HG02623 (cell line): Measurements from ENCODE around the gene CHMP3.
A peak's percentile ranks its signal among the peaks of the same experiment; 100 is the strongest.
"Not testable (repeated sequence)": the region's sequence is repeated elsewhere in the genome, so short reads cannot be mapped to it uniquely, and the experiment has no call there.

Experiments used
- ATAC-seq: cut with Tn5 transposase; IDR thresholded peaks from one replicate; pipeline ENCODE4 v1.9.1; 2021; ENCODE audit warnings: moderate library complexity; ENCODE audit not compliant: unreplicated experiment

Gene CHMP3

DNA sequence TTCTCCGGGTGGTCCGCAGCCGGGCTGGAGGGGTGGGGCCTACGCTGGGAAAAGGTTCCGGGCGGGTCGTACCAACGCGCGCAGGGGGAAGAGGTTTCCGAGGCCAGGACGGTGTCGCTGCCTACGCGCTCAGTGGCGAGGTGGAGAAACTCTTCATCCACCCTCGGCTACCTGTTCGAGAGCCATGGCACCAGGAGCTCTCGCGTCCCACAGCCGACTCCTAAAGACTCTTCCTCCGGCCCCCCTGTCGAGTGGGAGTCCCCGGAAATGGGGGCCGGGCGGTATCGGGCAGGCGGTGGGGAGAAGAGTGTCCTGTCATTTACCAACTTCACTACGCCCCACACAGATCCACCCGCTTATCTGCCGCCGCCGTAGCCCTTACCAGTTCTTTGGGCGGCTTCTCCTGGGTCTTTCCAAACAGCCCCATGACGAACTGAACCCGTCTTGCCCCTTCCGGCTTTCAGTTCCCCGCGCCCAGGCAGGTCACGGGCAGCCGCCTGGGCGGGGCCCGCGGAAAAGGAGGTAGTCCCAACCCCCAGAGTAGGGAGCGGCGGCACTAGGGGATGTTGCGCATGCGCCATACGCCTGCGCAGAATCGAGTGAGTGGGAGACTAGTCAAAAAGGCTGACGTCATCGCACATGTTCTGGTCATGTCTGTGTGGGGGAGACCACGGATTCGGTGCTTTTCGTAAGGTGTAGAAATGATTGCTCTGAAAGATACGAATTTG is at the start of gene CHMP3:
TSS of gene CHMP3 (minus strand) at position 522 of the 728 bp plus-strand sequence. CDS start at position 427, 95 bp downstream.
- peak; percentile 83 for ATAC-seq

DNA sequence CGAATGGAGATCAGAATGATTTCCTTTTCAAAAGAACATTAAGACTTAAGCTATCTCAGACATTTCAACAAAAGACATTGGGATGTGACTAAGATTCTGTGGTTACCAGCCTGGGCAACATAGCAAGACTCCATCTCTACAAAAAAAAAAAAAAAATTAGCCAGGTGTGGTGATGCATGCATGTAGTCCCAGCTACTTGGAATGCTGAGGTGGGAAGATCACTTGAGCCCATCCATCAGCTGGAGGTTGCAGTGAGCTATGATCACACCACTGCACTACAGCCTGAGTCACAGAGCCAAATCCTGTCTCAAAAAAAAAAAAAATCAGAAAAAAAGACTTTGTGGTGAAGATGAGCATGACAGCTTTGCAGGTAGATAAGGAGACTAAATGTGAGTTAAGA is 47.6 kb upstream of the CHMP3 start:
- no peak for ATAC-seq

DNA sequence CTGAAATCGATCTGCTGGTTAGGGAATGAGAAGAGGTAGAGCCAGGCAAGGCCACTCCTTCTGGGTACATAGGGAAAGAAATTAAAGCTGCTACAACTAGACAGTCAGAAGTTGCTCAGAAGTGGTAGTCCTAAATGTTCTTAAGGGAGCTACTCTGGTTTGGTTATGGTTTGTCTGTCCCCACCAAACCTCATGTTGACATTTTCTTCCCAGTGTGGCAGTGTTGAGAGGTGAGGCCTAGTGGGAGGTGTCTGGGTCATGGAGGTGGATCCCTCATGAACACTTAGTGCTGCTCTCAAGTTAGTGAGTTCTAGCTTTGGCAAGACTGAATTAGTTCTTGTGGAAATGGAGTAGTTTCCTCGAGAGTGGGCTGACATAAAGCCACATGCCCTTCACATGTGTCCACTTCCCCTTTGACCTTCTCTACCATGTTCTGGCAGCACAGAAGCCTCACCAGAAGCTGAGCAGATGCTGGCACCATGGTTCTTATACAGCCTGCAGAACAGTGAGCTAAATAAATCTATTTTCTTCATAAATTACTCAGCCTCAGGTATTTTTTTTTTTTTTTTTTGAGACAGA is 45.7 kb upstream of the CHMP3 start:
- no peak for ATAC-seq

DNA sequence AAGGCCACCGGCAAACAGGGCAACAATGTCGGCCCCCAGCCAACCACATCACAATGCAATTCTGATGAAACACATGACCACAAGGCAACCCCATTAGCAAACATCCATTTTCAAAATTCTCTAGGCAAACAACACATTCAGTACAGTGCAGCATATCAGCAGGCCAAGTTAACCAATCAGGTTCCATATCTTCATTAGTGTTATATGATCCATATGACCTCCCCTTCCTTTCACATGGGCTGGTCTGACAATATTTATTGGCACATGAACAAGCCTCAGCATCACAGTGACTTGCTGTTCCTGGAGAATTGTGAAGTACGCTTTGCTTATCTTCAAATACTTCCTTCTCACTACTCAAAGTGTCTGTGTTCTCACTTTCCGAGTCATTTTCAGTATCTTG is 40.7 kb upstream of the CHMP3 start:
- ATAC-seq, result no peak

DNA sequence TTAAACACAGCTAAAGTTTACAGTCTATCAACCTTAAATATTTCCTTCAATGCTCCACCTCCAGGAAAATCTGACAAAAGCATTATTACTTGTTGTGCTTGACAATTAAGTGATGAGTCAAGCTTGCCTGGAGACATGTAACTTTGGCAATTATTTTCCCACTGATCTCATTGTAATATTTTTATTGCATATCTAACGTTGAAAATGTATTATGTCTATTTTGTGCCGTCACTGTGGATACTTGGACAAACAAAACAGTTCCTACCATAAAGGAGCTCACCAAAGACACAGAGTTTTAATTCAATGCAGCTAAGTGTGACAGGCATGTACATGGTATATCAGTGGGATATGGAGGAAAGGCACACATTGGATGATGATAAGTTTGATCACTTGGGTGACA is 35.7 kb upstream of the CHMP3 start:
- ATAC-seq, result no peak

DNA sequence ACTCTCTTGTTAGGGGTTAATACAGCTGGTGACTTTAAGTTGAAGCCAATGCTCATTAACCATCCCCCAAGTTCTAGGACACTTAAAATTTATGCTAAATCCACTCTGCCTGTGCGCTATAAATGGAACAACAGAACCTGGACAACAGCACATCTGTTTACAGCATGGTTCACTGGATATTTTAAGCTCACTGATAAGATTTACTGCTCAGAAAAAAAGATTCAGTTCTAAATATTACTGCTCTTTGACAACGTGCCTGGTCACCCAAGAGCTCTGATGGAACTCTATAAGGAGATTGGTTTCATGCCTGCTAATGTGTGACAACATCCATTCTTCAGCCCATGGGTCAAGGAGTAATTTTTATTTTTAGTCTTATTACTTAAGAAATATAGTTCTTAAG is 32.9 kb upstream of the CHMP3 start:
- no peak for ATAC-seq

DNA sequence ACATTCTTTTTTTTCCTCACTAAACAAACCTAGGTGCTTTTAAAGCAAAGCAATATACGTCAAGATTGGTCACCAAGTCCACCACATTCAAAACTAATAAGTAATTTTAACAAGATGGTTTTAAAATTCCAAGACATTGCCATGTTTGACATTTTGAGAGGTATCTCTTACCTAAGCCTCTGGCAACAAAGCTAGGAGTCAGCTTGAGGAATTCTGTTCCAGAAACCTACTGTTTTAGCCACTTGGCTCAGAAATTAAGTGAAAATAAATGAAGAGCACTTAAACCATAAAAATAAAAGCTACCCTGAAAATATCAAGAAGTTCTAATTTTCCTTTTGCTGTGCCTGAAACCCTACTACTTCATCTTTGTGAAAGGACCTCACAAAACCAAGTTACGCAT is 30.0 kb upstream of the CHMP3 start:
- no peak for ATAC-seq

DNA sequence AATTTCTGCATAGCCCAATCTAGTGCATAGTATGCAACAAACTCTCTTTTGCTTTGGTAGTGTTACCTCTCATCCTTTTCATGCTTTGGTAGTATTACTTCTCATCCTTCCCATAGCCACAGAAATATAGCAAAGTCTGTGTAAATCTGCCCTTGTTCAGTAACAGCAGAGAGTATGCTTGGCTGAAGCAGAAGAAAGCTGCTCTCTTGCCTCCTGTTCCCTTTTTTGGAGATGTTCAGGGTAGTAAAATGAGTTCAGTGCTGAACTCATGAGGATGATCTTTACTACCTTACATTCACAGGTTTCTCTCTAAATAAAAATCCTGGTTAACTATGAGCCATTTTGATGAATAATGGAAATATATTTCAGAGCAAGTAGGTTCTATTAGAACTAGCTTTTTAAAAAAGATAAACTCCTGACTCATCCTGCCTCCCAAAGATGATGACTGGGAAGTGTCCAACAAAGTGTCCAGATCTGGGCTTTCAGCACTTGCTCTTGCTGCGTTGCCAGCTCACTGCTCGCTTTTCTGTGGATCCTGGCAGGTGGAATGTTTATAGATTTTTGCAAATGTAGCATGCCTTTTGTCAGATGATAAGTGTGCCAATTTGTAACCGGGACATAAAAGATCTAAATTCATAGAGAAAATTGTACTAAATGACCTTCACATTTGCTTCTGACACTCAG is 29.4 kb upstream of the CHMP3 start:
- no peak for ATAC-seq

DNA sequence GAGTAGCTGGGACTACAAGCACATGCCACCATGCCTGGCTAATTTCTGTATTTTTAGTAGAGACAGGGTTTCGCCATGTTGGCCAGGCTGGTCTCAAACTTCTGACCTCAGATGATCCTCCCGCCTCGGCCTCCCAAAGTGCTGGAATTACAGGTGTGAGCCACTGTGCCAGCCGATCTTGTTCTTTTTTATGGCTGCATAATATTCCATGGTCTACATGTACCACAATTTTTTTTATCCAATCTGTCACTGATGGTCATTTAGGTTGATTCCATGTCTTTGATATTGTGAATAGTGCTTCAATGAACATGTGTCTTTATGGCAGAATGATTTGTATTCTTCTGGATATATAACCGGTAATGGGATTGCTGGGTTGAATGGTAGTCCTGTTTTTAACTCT is 26.5 kb upstream of the CHMP3 start:
- not testable (repeated sequence) for ATAC-seq

DNA sequence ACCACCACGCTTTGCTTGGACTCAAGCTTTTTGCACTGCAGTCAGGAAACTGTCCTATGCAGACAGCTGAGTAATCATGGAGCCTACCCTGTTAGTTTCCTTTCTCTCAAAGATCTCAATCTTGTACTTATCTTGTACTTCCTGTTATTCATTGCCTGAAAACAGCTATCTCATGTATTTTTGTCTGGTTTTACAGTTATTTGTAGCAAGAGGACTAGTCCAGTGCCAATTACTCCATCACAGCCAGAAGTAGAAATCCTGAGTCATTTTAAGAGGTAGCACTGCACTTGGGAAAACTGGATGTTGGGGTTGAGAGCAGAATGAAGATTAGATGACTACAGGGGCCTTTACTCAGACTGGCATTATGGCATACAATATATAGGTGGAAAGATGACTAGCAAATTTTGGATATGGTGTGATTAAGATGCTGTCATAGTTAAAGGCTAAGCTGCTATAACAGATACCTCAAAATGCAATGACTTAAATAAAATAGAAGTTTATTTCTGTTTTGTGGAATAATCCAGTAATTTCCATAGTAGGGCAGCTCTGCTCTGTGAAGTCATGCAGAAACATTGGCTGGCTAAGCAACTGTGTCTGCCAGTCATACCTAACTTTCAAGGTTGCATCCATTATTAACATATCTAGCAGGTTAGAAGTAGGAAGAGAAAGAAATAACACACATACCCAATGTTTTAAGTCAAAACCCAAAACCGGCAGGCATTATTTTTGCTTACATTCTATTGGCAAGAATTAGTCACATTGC is 21.1 kb upstream of the CHMP3 start:
- peak; percentile 75 for ATAC-seq

DNA sequence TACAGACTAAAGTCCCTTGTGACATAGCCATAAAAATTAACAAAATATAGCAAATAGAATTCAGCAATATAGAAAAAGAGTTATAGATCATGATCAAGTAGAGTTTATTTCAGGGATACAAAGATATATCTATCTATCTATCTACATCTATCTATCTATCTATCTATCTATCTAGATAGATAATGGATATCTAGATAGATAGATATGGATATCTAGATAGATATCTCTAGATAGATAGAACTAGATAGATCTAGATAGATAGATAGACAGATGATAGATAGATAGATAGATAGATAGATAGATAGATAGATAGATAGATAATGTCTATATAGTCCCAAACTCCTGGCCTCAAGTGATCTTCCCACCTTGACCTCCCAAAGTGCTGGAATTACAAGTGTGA is 17.3 kb upstream of the CHMP3 start:
- no peak for ATAC-seq

DNA sequence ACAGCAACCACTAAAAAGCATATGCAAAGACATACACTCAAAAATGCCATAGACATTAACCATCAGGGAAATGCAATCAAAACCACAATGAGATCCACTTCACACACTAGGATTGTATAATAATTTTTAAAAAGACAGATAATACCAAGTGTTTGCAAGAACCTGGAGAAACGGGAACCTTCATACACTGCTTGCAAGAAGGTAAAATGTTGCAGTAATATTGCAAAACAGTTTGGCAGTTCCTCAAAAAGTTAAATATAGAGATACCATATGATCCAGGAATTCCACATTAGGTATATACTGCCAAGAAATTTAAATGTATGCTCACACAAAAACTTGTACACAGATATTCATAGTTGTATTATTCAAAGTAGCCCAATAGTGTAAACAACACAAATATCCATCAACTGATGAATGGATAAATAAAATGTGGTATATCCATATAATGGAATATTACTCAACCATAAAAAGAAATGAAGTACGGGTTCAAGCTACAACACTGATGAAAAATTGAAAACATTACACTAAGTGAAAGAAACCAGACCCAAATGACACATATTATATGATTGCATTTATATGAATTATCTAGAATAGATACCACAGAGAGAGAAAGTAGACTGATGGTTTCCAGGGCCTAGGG is 14.7 kb upstream of the CHMP3 start:
- ATAC-seq, result no peak

DNA sequence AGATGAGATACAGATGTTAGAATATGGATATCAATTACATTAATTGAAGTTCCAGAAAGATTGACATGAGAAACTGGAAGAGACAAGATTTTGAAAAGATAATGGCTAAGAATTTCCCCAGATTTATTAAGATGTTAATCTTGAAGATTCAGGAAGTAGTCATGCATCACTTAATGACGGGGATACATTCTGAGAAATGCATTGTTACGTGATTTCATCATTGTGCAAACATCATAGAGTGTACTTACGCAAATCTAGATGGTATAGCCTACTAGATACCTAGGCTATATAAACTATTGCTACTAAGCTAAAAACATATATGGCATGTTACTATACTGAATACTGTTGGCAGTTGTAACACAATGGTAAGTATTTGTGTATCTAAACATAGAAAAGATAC is 6.8 kb upstream of the CHMP3 start:
- ATAC-seq, result no peak

DNA sequence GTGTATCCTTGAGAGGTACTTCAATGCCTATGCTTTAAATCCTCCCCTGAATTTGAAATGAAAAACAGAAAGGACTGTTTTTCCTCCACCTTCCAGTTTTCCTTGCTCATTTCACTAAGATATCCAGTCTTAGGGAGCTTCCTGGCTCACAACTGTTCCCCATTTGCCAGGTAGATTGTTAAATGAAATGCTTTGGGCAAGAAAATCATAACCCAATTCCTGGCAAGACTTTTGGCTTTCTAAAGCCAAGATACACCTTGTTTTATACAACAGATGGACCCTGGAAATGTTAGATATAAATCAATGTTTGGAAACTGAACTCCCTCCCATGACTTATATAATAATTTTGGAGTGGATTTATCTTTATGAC is 3.6 kb upstream of the CHMP3 start:
- no peak for ATAC-seq

DNA sequence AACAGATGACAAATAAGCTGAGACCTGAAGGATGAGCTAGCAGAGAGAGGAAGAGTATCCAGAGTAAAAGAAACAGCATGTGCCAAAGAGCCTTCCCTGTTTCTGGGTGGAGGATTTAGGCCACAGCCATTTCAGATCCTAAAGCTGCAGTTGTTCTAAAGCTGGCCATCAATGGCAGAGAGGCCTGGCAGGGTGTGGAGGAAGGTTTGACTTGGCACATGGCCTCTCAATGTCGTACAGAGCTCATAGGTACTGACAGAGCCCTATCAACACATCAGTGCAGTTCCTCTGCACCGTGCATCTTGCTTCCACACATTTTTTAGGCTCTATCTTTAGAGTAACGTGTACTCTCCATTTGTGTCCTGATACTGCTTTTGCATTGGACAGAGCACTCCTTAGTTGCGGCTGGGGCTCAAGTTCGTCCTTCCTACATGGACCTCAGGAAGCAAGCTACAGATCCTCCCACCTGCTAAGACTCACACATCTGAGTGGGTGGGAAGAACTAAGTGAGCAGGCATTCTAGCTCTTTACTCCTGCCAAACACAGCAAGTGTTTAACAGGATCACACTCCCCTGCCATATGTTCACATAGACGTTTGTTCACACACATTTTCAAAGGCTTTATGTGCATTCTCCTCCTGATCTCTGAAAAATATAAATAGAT is 3.0 kb upstream of the CHMP3 start:
- no peak for ATAC-seq

DNA sequence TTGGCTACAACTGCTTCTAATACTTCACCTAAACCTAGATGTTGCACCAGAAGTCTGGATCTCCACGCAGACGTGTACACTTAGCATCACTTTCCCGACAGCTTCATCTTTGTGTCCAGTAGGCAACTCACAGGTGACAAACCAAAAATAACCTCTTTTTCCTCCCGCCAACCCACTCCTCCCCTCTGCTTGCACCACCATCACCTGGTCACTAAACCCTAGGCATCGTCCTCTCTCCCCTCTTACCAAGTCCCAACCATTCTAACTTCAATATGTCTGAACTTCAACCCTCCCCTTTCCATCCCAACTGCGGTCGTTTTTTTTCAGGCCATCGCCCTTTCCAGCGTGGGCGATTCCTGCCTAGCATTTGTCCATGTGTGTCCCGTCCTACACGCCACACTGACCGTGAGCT is 413 bp upstream of the CHMP3 start:
- ATAC-seq, result no peak

DNA sequence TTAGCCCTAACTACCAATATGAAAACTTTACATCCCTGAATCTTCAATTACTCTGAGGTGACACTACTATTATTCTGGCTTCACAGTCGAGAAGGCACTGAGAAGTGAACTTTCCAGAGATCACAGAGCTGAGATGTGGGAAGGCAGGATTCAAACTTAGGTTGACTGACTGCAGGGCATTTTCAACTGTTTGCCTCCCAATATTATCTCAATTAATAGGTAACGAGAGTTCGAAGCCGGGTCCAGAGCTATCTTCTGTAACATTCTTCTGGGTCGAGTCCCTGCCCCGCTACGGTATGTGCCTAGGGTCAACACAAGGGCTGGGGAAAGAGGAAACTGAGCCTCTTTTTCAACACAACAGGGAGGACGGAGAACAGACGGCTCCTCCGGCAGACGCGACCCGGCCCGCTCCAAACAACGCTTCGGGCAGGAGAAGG is 740 bp downstream of the CHMP3 start:
- no peak for ATAC-seq

DNA sequence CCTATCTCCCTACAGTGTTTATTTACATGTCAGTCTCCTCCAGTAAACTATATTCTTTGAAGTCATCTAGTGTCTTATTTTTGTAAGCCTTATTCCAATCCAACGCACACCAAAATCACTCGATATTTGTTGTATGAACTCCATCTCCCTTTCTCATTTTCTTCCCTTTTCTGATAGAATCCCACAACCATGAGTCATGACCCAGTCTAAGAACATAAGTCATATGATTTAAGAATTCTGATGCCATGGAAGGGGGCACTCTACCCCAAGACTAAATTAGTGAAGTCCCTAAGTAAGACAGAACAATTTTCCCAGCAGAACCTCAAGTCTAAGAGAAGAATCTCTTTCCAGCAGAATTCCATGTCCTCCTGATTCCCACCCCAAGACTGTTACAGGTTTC is 5.4 kb downstream of the CHMP3 start:
- ATAC-seq, result no peak

DNA sequence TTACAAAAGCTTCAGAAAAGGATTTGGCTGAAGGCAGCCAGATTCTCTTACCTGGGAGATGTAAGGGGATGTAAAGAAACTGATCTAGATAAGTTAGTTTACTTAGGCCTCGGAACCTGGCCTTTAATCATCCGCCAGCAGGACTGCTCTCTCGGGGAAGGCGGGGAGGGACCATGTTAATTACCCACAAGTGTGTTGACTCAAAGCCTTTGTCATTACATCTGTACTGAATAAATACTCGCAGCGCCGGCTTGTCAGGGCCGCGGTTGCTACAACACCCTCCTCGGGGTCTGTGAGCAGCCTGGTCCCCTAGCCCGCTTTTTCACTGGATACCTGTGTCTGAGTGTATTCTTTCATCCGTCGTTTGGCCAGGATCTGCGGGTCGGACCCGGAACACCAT is 6.7 kb downstream of the CHMP3 start:
- no peak for ATAC-seq

DNA sequence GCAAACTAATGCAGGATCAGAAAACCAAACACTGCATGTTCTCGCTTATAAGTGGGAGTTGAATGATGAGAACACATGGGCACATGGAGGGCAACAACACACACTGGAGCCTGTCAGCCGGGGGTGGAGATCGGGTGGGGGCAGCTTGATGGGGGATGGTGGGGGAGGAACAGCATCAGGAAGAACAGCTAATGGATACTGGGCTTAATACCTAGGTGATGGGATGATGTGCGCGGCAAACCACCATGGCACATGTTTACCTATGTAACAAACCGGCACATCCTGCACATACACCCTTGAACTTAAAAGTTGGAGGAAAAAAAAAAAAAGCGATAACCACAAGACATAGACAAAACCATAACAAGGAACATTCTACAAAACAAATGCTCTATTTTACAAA is 10.4 kb downstream of the CHMP3 start:
- no peak for ATAC-seq
